SJCRH30 (cell line): ENCODE measurements around the gene ISL2. TPM values are rescaled to one million over a fixed set of nuclear protein-coding genes. Genes with fewer than 3 reads are reported as not detected.
A peak's percentile ranks its signal among the peaks of the same experiment; 100 is the strongest.
"Not testable (repeated sequence)": the region's sequence is repeated elsewhere in the genome, so short reads cannot be mapped to it uniquely, and the experiment has no call there.

Source experiments
- DNase-seq, 2 experiments: peaks; one replicate each; pipeline ENCODE4 v3.0.0-alpha.2; 2015 to 2020
- H3K27ac ChIP-seq: fragments of 250-450 bp; sonication (Bioruptor Pico); 2 replicates; pipeline ENCODE4 v1.5.1; 2020; ENCODE audit warnings: mild to moderate bottlenecking, moderate library complexity
- H3K27me3 ChIP-seq: fragments of 250-450 bp; sonication (Bioruptor Pico); 2 replicates; pipeline ENCODE4 v1.5.1; 2020; ENCODE audit warnings: mild to moderate bottlenecking, moderate library complexity
- H3K36me3 ChIP-seq: fragments of 250-450 bp; sonication (Bioruptor Pico); 2 replicates; pipeline ENCODE4 v1.5.1; 2020; ENCODE audit warnings: mild to moderate bottlenecking, moderate library complexity
- H3K4me1 ChIP-seq: fragments of 250-450 bp; sonication (Bioruptor Pico); 2 replicates; pipeline ENCODE4 v1.5.1; 2020; ENCODE audit warnings: mild to moderate bottlenecking, moderate library complexity
- H3K4me3 ChIP-seq: fragments of 250-450 bp; sonication (Bioruptor Pico); 2 replicates; pipeline ENCODE4 v1.5.1; 2020; ENCODE audit warnings: mild to moderate bottlenecking, moderate library complexity
- H3K9me3 ChIP-seq: fragments of 250-450 bp; sonication (Bioruptor Pico); replicated peaks from 2 replicates; pipeline ENCODE4 v1.5.1; 2020; ENCODE audit warnings: mild to moderate bottlenecking, moderate library complexity
- total RNA-seq: library from RNA; depleted of rRNA; stranded (reverse); fragments of >200 nt; shearing (Covaris generic); gene quantifications from 2 replicates; pipeline ENCODE4 v1.2.3, GENCODE V29; 2014; rRNA removed

ISL2 gene
- total RNA-seq, result 3.0 and 4.3 TPM in 2 replicates

GRCh38 chr15:76336254-76337058 is at the start of gene ISL2:
ISL2 (plus strand) TSS chr15:76336773; CDS start chr15:76336884, 111 bp downstream.
- Histone ChIP-seq H3K4me3 (peak within 1 kb of the TSS; percentile 74), H3K9me3 (no peaks in the 10 kb centered on the region), H3K27ac (peak within 1 kb of the TSS; percentile 74), H3K27me3 (no peaks in the 10 kb centered on the region), H3K36me3 (peaks cover 5% of the 10 kb centered on the region; the same call in 1 of the 2 replicates), H3K4me1 (0 out of 2 replicates have a peak, but pooled peaks cover 3% of the 10 kb centered on the region)
- DNase-seq, result peak; percentile 98

GRCh38 chr15:76289582-76289981 is 47.0 kb upstream of the ISL2 start:
- no peak overlapping the region for H3K4me3 ChIP-seq
- H3K9me3 ChIP-seq, result 0 out of 2 replicates have a peak, but pooled peaks cover 3% of the 10 kb centered on the region
- no peaks in the 10 kb centered on the region for H3K27me3 ChIP-seq
- DNase-seq, result no peak
- no peak overlapping the region for H3K27ac ChIP-seq
- peaks cover 29% of the 10 kb centered on the region for H3K36me3 ChIP-seq
- peaks cover 5% of the 10 kb centered on the region; the same call in 1 of the 2 replicates for H3K4me1 ChIP-seq

- Histone ChIP-seq H3K27me3 (no peaks in the 10 kb centered on the region), H3K4me1 (peaks cover 5% of the 10 kb centered on the region; the same call in 1 of the 2 replicates), H3K4me3 (no peak overlapping the region), H3K9me3 (no peaks in the 10 kb centered on the region), H3K36me3 (peaks cover 14% of the 10 kb centered on the region), H3K27ac (no peak overlapping the region)
- DNase-seq, result no peak
Observed at GRCh38 chr15:76293361-76293760, 43.2 kb upstream of the ISL2 start.

GRCh38 chr15:76294463-76294862 is 42.1 kb upstream of the ISL2 start:
- peaks cover 14% of the 10 kb centered on the region for H3K36me3 ChIP-seq
- not testable (repeated sequence) for H3K4me1 ChIP-seq, H3K4me3 ChIP-seq, H3K9me3 ChIP-seq, H3K27ac ChIP-seq, DNase-seq, H3K27me3 ChIP-seq

- DNase-seq, result no peak
- H3K36me3 ChIP-seq, result peaks cover 11% of the 10 kb centered on the region
- no peaks in the 10 kb centered on the region for H3K9me3 ChIP-seq
Observed at GRCh38 chr15:76296849-76297248, 39.7 kb upstream of the ISL2 start.

GRCh38 chr15:76297951-76298350 is 38.6 kb upstream of the ISL2 start:
- not testable (repeated sequence) for H3K4me3 ChIP-seq, H3K27me3 ChIP-seq, H3K27ac ChIP-seq

More at GRCh38 chr15:76296849-76297248, 39.7 kb upstream of the ISL2 start:
- Histone ChIP-seq H3K4me1 (peaks cover 5% of the 10 kb centered on the region; the same call in 1 of the 2 replicates), H3K27ac (no peak overlapping the region), H3K27me3 (no peaks in the 10 kb centered on the region), H3K4me3 (no peak overlapping the region)

GRCh38 chr15:76298986-76299385 is 37.6 kb upstream of the ISL2 start:
- H3K27ac ChIP-seq, result no peak overlapping the region
- DNase-seq, result no peak

More at GRCh38 chr15:76297951-76298350, 38.6 kb upstream of the ISL2 start:
- DNase-seq, H3K4me1 ChIP-seq, H3K36me3 ChIP-seq, H3K9me3 ChIP-seq: not testable (repeated sequence)

GRCh38 chr15:76299786-76300185 is 36.8 kb upstream of the ISL2 start:
- Histone ChIP-seq H3K9me3 (no peaks in the 10 kb centered on the region), H3K27me3 (no peaks in the 10 kb centered on the region), H3K4me1 (no peaks in the 10 kb centered on the region), H3K4me3 (no peak overlapping the region), H3K36me3 (peaks cover 7% of the 10 kb centered on the region; the same call in 1 of the 2 replicates), H3K27ac (no peak overlapping the region)
- DNase-seq, result no peak

More at GRCh38 chr15:76298986-76299385, 37.6 kb upstream of the ISL2 start:
- no peaks in the 10 kb centered on the region for H3K4me1 ChIP-seq
- H3K4me3 ChIP-seq, result no peak overlapping the region
- H3K36me3 ChIP-seq, result peaks cover 5% of the 10 kb centered on the region; the same call in 1 of the 2 replicates
- H3K27me3 ChIP-seq, result no peaks in the 10 kb centered on the region
- no peaks in the 10 kb centered on the region for H3K9me3 ChIP-seq

GRCh38 chr15:76303909-76304308 is 32.7 kb upstream of the ISL2 start:
- Histone ChIP-seq H3K27me3 (no peaks in the 10 kb centered on the region), H3K27ac (no peak overlapping the region), H3K4me3 (no peak overlapping the region), H3K36me3 (peaks cover 4% of the 10 kb centered on the region), H3K9me3 (no peaks in the 10 kb centered on the region), H3K4me1 (no peaks in the 10 kb centered on the region)
- no peak for DNase-seq

GRCh38 chr15:76309601-76310330 is 26.8 kb upstream of the ISL2 start:
- no peak for DNase-seq
- H3K9me3 ChIP-seq, result no peaks in the 10 kb centered on the region
- H3K27ac ChIP-seq, result no peak overlapping the region
- H3K4me3 ChIP-seq, result no peak overlapping the region
- peaks cover 22% of the 10 kb centered on the region for H3K4me1 ChIP-seq
- H3K27me3 ChIP-seq, result no peaks in the 10 kb centered on the region
- H3K36me3 ChIP-seq, result no peaks in the 10 kb centered on the region; the same call in 1 of the 2 replicates

GRCh38 chr15:76310475-76311099 is 26.0 kb upstream of the ISL2 start:
- H3K4me1 ChIP-seq, result peaks cover 22% of the 10 kb centered on the region
- no peaks in the 10 kb centered on the region for H3K9me3 ChIP-seq
- peak overlapping the region; percentile 79 for H3K27ac ChIP-seq
- peak overlapping the region; percentile 87 for H3K4me3 ChIP-seq
- no peak for DNase-seq
- H3K27me3 ChIP-seq, result no peaks in the 10 kb centered on the region
- no peaks in the 10 kb centered on the region; the same call in 1 of the 2 replicates for H3K36me3 ChIP-seq

GRCh38 chr15:76311100-76311953 is 25.2 kb upstream of the ISL2 start, which contains the start of gene ETFA:
ETFA (minus strand) TSS chr15:76311469; CDS start chr15:76311388, 81 bp downstream.
- Histone ChIP-seq H3K27me3 (no peaks in the 10 kb centered on the region), H3K4me1 (peaks cover 22% of the 10 kb centered on the region), H3K36me3 (no peaks in the 10 kb centered on the region; the same call in 1 of the 2 replicates), H3K27ac (peak within 1 kb of the TSS; percentile 79), H3K4me3 (peak within 1 kb of the TSS; percentile 87), H3K9me3 (no peaks in the 10 kb centered on the region)
- DNase-seq, result peak; percentile 99

- Histone ChIP-seq H3K4me1 (peaks cover 22% of the 10 kb centered on the region), H3K27me3 (no peaks in the 10 kb centered on the region), H3K36me3 (no peaks in the 10 kb centered on the region), H3K27ac (no peak overlapping the region; the same call in 1 of the 2 replicates), H3K4me3 (no peak overlapping the region), H3K9me3 (no peaks in the 10 kb centered on the region)
- DNase-seq, result peak in 1 of 2 experiments; percentile 15
Observed at GRCh38 chr15:76312540-76313174, 23.9 kb upstream of the ISL2 start.
